Lung microvascular endothelial cell (primary cell): ENCODE data around the gene CIDEB. TPM values are rescaled to one million over a fixed set of nuclear protein-coding genes. Genes with fewer than 3 reads are reported as not detected.

ENCODE experiments used
- DNase-seq, 2 donors: peaks; one replicate each; pipeline versions ENCODE4 v3.0.0 to v3.0.0-alpha.2; 2010; ENCODE audit warnings: low read depth in 2 of 2
- total RNA-seq: library from RNA; depleted of rRNA; stranded (reverse); fragments of >200 nt; gene quantifications from 2 replicates; pipeline ENCODE4 v1.2.1, GENCODE V29; 2014

CIDEB gene
- total RNA-seq, 1 donor from 2014 or later = 2.6 TPM

- DNase-seq = no peak
Measured at GRCh38 chr14:24291446-24292117, 16.2 kb downstream of the CIDEB start.

DNA sequence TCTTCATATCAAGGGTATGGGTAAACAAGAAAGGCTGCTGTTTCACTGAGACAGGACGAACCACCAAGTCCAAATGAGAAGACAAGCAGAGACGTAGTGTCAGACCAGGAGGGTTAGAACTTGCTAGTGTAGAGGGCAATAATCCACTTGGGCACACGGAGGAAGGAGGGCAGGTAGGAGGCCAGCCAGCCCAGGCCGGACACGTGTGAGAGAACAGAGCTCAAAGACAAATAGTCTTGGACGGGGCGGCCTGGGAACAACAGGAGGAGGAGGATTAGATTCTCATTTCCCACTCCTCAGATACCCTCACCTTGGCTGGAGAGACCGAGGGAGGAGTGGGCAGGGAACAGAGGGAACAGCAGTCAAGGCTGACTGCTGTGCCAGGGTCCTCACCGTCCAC is 17.0 kb downstream of the CIDEB start:
- no peak for DNase-seq

DNA sequence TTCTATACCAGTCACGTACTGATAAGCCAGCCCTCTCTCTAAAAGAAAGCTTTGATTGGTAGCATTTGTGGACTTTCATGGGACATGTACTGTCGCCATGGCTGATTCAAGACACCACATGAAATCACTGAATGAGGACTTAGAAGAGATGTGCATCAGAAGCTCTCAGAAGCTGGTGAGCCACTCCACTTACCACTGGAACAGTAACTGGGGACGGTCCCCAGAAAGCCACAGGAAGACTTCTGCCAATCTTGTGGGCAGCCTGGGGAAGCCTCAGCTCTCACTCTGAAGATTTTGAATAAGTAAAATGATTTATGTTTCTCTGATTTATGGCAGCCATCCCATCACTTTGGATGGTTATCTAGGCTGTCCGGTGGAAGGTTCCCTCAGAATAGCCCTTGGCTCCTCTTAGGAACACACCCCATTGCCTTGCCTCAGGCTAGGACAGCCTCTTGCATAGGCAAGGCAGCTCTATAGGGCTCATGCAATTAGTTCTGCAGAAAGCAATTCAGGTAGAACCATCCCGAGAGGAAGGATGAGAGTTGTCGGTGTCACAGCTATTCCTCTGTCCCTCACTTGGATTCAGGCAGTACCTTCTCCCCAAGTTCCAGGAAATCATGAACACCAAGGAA is 18.0 kb downstream of the CIDEB start:
- no peak for DNase-seq

DNA sequence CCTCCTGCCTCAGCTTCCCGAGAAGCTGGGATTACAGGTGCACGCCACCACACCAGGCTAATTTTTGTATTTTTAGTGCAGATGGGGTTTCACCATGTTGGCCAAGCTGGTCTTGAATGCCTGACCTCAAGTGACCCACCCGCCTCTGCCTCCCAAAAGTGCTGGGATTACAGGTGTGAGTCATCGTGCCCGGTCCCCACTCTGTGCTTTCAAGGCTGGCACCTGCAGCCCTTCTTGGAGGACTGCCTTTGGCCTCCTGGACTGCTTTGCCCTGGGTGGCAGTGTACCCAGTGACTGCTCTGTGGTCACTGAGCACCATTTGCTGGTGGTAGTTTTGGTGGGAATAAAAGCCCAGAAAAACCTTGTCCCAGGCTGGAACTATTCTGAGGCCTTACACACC is 20.8 kb downstream of the CIDEB start:
- no peak for DNase-seq

- DNase-seq = no peak
Measured at GRCh38 chr14:24285351-24285750, 22.4 kb downstream of the CIDEB start.

DNA sequence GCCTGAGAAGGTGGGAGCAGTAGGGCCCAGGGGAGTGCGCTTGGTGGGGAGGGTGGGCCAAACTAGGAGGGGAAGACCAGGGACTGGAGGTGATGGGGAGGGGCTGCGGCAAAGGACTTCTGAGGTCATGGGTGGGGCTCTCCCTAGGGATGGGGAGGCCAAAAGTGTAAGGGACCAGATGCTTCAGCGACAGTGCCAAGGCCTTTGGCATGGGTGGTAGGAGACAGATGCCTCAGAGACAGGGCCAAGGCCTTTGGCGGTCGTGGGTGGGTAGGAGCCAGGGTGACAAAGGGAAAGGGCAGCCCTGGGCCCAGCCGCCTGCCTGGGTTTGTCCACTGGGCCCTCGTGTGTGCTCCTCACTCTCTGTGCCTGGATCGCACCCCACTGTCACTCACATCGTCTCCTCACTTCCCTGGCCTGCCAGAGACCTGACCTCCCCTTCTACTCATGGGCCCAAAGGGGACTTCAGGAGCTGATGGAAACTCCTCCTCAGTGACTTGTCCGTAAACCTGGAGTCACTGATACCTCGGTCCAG is 23.2 kb downstream of the CIDEB start:
- no peak for DNase-seq

- DNase-seq = no peak
Measured at GRCh38 chr14:24283796-24284460, 23.8 kb downstream of the CIDEB start.

DNA sequence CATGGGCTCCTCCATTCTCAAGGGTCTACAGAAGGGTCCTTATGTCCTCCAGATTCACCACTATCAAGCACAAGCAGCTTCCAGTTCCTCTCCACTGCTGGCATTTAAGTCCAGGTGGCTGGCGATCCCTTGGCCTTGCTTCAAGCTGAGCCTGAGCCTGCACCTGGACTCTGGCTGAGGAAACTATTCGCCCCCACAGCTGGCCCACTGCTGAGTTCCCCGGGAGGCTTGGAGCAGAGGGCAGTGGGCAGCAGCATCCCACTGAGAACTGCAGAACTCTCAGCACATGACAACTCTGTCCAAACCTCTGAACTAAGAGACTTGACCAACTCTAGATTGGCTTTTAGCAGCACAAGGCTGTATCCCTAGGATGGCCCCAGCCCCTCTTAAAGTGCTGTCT is 25.0 kb downstream of the CIDEB start:
- no peak for DNase-seq

DNA sequence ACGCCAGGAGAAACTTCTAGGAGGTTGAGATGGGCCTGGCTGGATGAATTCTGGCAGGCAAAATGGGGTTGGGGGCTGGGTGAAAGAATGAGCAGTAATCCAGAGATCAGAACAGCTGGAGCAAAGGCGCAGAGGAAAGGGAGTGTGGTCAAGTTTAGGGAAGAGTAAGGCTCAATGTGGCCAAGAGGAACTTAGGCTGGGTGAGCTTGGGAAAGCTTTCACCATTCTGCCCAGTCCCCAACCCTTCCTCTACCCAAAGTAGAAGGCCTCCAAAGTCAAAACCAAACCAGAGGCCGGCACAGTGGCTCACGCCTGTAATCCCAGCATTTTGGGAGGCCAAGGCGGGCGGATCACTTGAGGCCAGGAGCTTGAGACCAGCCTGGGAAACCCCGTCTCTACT is 26.1 kb downstream of the CIDEB start:
- no peak for DNase-seq

GRCh38 chr14:24280797-24281460 is 26.8 kb downstream of the CIDEB start:
- DNase-seq = no peak

- DNase-seq = peak; percentile 12
Measured at GRCh38 chr14:24279301-24280186, 28.2 kb downstream of the CIDEB start.

DNA sequence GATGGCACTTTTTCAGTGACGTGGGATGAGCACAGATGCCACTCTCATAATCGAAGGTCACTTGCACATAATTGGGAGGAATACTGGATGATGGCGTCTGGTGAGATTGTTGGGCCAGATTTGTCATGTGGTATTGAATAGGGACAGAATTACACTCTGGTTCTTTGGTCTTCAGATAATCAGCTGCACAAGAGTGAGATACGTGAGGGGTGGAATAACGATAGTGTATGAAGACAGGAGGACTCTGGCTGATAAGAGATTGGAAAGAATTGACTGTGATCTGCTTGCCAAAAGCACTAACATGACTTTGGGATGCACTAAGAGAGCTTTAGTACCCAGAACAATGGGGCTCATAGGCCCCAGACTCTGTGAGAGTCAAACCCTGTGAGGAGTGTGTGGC is 29.4 kb downstream of the CIDEB start:
- no peak for DNase-seq

DNA sequence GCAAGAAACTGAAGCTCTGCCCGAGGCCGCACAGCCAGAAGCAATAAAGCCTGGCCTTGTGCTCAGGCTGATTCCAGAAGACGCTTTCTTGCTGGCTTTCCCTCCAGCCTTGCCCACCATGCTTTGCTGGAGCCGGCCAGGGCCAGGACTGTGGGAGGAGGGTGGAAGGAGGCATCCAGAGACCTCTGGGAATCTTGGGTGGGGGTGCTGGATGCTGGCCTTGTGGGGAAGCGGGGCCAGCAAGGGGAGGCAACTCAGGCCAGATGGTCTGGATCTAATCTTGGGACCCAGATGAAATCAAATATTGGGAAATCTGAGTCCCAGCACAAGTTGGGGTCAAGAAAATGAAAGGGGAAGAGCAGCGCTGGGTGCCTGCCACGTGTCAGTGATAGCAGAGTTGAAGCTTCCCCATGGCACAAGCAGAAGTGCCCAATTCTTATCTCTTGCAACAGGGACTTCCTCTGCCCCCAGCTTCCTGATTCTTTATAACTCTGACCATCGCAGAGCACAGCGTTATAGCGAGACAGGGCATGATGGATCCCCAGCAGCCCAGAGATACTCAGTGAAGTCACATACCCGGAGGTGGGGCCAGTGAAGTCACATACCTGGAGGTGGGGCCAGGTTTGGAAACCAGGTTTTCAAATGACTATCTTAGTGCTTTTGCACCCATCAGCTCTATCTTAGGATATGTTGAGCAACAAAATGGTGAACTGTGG is 30.0 kb downstream of the CIDEB start:
- no peak for DNase-seq

- no peak for DNase-seq
Measured at GRCh38 chr14:24277071-24277470, 30.7 kb downstream of the CIDEB start.

GRCh38 chr14:24274101-24274543 is 33.7 kb downstream of the CIDEB start:
- no peak for DNase-seq

DNA sequence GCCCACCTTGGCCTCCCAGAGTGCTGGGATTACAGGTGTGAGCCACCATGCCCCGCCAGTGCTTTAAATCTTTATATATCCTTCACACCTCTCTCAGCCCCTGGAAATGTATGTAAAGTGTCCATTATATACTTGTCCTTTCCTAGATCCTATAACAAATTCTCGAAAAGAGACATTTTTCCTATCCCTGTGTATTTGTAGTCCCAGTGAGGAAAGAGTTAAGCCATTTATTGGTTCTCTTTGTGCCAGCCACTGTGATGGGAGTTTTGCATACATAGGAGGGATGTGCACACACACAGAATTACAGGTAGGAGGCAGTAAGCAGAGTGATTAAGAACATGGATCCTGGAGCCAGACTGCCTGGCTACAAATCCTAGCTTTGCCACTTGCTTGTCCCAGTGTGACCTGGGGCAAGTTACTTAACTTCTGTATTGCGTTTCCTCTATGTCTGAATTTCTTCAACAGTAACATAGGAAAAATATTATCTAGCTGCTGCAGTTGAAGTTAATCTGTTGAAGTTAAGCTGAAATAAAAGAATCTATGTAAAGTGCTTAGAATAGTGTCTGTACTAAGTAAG is 34.3 kb downstream of the CIDEB start:
- DNase-seq = peak in 1 of 2 donors; percentile 12

DNA sequence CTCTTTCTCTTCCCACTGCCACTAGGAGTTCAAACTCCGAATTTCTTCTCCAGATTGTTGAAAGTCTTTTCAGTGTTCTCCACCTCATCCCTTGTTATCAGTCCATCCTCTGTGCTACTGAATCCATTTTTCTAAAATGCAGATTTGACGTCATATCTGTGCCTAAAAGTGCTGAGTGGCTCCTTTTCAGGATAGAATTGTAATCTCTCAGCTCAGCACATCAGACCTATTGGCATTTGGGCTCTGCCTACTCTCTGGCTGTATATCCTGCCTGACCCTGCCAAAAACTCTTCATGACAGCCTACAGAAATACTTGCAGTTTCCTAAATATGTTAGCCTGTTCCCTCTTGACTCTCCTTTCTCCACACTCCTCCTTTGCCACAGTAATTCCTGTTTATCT is 35.3 kb downstream of the CIDEB start:
- DNase-seq = no peak

DNA sequence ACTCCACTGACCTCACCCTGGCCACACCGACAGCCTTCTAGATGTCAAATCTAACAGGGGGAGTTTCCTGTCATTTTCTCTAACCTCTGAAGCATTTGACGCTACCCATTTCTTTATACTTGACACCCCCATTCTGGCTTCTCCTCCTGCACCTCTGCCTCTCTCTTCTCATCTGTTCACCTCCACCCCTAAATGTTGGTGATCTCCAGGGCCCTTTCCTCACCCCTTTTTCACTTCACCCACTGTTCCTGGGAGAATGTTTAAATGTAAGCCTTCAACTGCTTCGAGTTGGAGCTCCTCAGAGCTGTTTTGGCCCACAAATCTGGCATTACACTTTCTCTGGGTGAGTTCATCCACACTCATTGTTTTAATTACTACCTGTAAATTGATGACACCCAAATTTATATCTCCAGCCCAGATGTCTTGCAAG is 35.9 kb downstream of the CIDEB start:
- no peak for DNase-seq

- peak; percentile 91 to 95 for DNase-seq
Measured at GRCh38 chr14:24271134-24271833, 36.5 kb downstream of the CIDEB start, which contains the start of gene RABGGTA. RABGGTA (minus strand) TSS chr14:24271597; CDS start chr14:24271115, 482 bp downstream.
